Left ventricle myocardium inferior (tissue), 1 donor: ENCODE results near the gene AURKAIP1. TPM values are rescaled to one million over a fixed set of nuclear protein-coding genes. Genes with fewer than 3 reads are reported as not detected.
"Not testable (repeated sequence)": the region's sequence is repeated elsewhere in the genome, so short reads cannot be mapped to it uniquely, and the experiment has no call there.

Source experiments
- DNase-seq: peaks from one replicate; pipeline ENCODE4 v3.0.0-alpha.2; 2020
- H3K27ac ChIP-seq: fragments of 200-600 bp; replicated peaks from 2 replicates; pipeline ENCODE4 v1.8.0; 2021
- H3K27me3 ChIP-seq: fragments of 200-600 bp; 2 replicates; pipeline ENCODE4 v1.8.0; 2021; ENCODE audit warnings: low read depth
- H3K36me3 ChIP-seq: fragments of 200-600 bp; 2 replicates; pipeline ENCODE4 v1.8.0; 2021
- H3K4me1 ChIP-seq: fragments of 200-600 bp; 2 replicates; pipeline ENCODE4 v1.8.0; 2021
- H3K4me3 ChIP-seq: fragments of 200-600 bp; 2 replicates; pipeline ENCODE4 v1.8.0; 2021; ENCODE audit warnings: mild to moderate bottlenecking, moderate library complexity
- H3K9me3 ChIP-seq: fragments of 200-600 bp; replicated peaks from 2 replicates; pipeline ENCODE4 v1.8.0; 2021
- CTCF ChIP-seq: fragments of 200-600 bp; IDR thresholded peaks from 2 replicates; pipeline ENCODE4 v1.8.0; 2021; ENCODE audit warnings: antibody characterized with exemption, mild to moderate bottlenecking, borderline replicate concordance
- intact Hi-C: fragments of 100-400 bp; cut with micrococcal nuclease; formaldehyde crosslinking; loops from one replicate; pipeline ENCODE4 v1.11.0; 2022
- total RNA-seq: library from RNA; stranded (reverse); fragmentation: NEBNext Ultra II Directional; extraction: Animal tissue kit (Norgen Biotek cat#: 25700); gene quantifications from one replicate; pipeline ENCODE4 v1.2.1, GENCODE V29; 2021
- donor health status: DM: no; HTN: yes; CAD: no; lungs with severe emphysema.

AURKAIP1 gene
- total RNA-seq, 1 donor from 2014 or later: 219 TPM

GRCh38 chr1:1371746-1372711 is 3.0 kb downstream of the AURKAIP1 start:
- peak overlapping the region; percentile 9 for H3K27ac ChIP-seq

GRCh38 chr1:1371364-1371745 is 3.7 kb downstream of the AURKAIP1 start:
- Histone ChIP-seq H3K36me3 (peaks cover 11% of the 10 kb centered on the region), H3K27me3 (no peaks in the 10 kb centered on the region), H3K27ac (no peak overlapping the region), H3K9me3 (no peaks in the 10 kb centered on the region), H3K4me3 (no peak overlapping the region), H3K4me1 (peaks cover 46% of the 10 kb centered on the region)
- TF ChIP-seq CTCF: no peak
- intact Hi-C loops: no loop called here
- DNase-seq: no peak

More at GRCh38 chr1:1371746-1372711, 3.0 kb downstream of the AURKAIP1 start:
- DNase-seq: peak; percentile 72
- Histone ChIP-seq H3K4me3 (no peak overlapping the region), H3K27me3 (no peaks in the 10 kb centered on the region), H3K36me3 (peaks cover 11% of the 10 kb centered on the region), H3K4me1 (peaks cover 47% of the 10 kb centered on the region), H3K9me3 (no peaks in the 10 kb centered on the region)
- intact Hi-C loops: no loop called here
- TF ChIP-seq CTCF: peak; percentile 98

- DNase-seq: no peak
- intact Hi-C loops: no loop called here
- no peak for TF ChIP-seq CTCF
Observed at GRCh38 chr1:1370771-1371300, 4.2 kb downstream of the AURKAIP1 start.

GRCh38 chr1:1370094-1370493 is 4.9 kb downstream of the AURKAIP1 start:
- Histone ChIP-seq H3K36me3 (peaks cover 11% of the 10 kb centered on the region), H3K4me1 (peaks cover 37% of the 10 kb centered on the region)
- H3K9me3 ChIP-seq, DNase-seq, H3K27ac ChIP-seq, H3K27me3 ChIP-seq, intact Hi-C loops, H3K4me3 ChIP-seq: not testable (repeated sequence)

More at GRCh38 chr1:1370771-1371300, 4.2 kb downstream of the AURKAIP1 start:
- Histone ChIP-seq H3K27me3 (no peaks in the 10 kb centered on the region), H3K4me3 (no peak overlapping the region), H3K27ac (no peak overlapping the region), H3K36me3 (peaks cover 11% of the 10 kb centered on the region), H3K4me1 (peaks cover 41% of the 10 kb centered on the region), H3K9me3 (no peaks in the 10 kb centered on the region)

- Histone ChIP-seq H3K4me3 (no peak overlapping the region), H3K9me3 (no peaks in the 10 kb centered on the region), H3K27me3 (no peaks in the 10 kb centered on the region), H3K4me1 (peaks cover 12% of the 10 kb centered on the region), H3K36me3 (no peaks in the 10 kb centered on the region), H3K27ac (no peak overlapping the region)
- no peak for DNase-seq
- no peak for TF ChIP-seq CTCF
- intact Hi-C loops: no loop called here
Observed at GRCh38 chr1:1367315-1367714, 7.7 kb downstream of the AURKAIP1 start.

- H3K27me3 ChIP-seq: peaks cover 4% of the 10 kb centered on the region
- H3K4me1 ChIP-seq: peaks cover 12% of the 10 kb centered on the region
- no peaks in the 10 kb centered on the region for H3K36me3 ChIP-seq
- H3K9me3 ChIP-seq: no peaks in the 10 kb centered on the region
- intact Hi-C loops: no loop called here
- no peak for DNase-seq
- no peak overlapping the region for H3K27ac ChIP-seq
- no peak overlapping the region for H3K4me3 ChIP-seq
- TF ChIP-seq CTCF: no peak
Observed at GRCh38 chr1:1366699-1367066, 8.3 kb downstream of the AURKAIP1 start.
